HS-27A (cell line): Measurements from ENCODE around the gene CDC42EP2.

ENCODE experiments used
- DNase-seq: peaks from one replicate; pipeline ENCODE4 v3.0.0-alpha.2; 2012; ENCODE audit warnings: low read depth, missing footprints

The CDC42EP2 gene

DNA sequence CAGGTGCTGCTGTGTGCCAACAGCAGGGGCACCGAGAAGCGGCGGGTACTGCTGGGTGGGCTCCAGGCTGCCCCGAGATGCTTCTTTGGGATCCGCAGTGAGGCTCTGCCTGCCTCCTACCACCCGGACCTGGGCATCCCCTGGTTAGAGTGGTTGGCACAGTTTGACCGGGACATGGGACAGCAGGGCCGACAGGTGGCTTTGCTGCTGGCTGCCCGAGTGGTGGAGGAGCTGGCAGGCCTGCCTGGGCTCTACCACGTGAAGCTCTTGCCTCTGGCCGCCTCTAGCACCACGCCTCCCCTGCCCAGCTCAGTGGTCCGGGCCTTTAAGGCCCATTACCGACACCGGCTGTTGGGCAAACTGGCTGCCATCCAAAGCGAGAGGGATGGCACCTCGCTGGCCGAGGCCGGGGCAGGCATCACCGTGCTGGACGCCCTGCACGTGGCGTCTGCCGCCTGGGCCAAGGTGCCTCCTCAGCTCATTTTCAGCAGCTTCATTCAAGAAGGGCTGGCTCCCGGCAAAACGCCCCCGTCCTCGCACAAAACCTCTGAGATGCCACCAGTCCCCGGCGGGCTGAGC lies 41.8 kb downstream of the CDC42EP2 start:
- DNase-seq = no peak

GRCh38 chr11:65357856-65358356 lies 43.2 kb downstream of the CDC42EP2 start:
- no peak for DNase-seq

DNA sequence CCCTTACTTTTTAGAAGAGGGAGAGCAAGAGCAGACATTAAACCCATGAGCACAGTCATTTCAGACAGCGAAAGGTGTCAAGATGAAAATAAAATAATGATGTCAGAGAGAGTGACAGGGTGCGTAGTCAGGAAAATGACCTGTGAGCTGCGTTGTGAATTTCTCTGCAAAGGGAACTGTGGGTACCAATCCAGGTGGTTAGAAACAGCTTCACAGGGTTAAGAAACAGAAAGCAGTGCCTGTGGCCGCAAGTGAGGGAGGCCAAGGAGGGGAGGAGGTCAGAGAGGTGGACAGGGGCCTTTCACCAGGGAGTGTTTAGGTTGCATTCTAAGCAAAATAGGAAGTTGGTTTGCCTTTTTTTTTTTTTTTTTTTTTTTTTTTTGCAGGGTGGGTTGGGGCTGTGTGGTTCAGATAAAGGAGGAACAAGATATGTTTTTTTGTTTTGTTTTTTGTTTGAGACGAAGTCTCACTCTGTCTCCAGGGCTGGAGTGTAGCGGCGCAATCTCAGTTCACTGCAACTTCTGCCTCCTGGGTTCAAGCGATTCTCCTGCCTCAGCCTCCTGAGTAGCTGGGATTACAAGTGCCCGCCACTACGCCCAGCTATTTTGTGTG lies 47.8 kb downstream of the CDC42EP2 start:
- no peak for DNase-seq

GRCh38 chr11:65362966-65363365 lies 48.3 kb downstream of the CDC42EP2 start:
- no peak for DNase-seq

GRCh38 chr11:65363770-65364169 lies 49.1 kb downstream of the CDC42EP2 start:
- DNase-seq = no peak

DNA sequence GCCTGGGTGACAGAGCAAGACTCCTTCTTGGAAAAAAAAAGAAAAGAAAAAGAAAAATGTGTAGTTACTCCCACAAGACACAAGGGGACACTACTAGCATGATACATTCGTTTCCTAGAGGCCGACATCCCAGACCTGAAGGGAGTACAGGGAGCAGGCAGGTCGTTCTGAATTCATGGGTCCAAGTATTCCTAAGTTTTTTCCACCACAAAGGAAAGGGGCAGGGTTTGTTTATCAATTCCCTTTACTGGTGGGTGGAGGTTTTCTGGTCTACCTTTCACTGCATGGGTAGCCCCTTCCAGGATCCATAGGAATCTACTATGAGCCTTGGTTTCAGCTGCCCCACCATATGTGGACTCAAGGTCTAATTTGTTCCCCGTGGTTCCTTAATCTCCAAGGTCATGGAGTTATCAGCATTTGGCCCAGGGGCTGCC lies 51.7 kb downstream of the CDC42EP2 start:
- peak; percentile 57 for DNase-seq

- DNase-seq = no peak
These were observed 56.0 kb downstream of the CDC42EP2 start for GRCh38 chr11:65370659-65371049.
